ENCODE measurements around the gene CRELD2.
A peak's percentile ranks its signal among the peaks of the same experiment; 100 is the strongest.

The CRELD2 gene

GRCh38 chr22:49928185-49928495, 9.7 kb downstream of the CRELD2 start:
- no peak for TF ChIP-seq CTCF (IDR thresholded peaks at IDR 0.05; ENCODE audit: insufficient read depth, low read depth, low read length, missing control alignments)
- no peak for DNase-seq (ENCODE audit: low read depth)
- H3K4me3 ChIP-seq (ENCODE audit: low read length) = no peak overlapping the region

GRCh38 chr22:49928555-49929210, 10.2 kb downstream of the CRELD2 start:
- H3K4me3 ChIP-seq (ENCODE audit: low read length) = no peak overlapping the region
- no peak for TF ChIP-seq CTCF (IDR thresholded peaks at IDR 0.05; ENCODE audit: insufficient read depth, low read depth, low read length, missing control alignments)
- DNase-seq (ENCODE audit: low read depth) = no peak

- DNase-seq (ENCODE audit: low read depth) = peak; percentile 47
- no peak overlapping the region for H3K4me3 ChIP-seq (ENCODE audit: low read length)
- TF ChIP-seq CTCF (IDR thresholded peaks at IDR 0.05; ENCODE audit: insufficient read depth, low read depth, low read length, missing control alignments) = peak; percentile 16
These were observed 11.0 kb downstream of the CRELD2 start for GRCh38 chr22:49929211-49929979.

GRCh38 chr22:49929994-49930575, 11.7 kb downstream of the CRELD2 start:
- H3K4me3 ChIP-seq (ENCODE audit: low read length) = no peak overlapping the region
- no peak for DNase-seq (ENCODE audit: low read depth)
- TF ChIP-seq CTCF (IDR thresholded peaks at IDR 0.05; ENCODE audit: insufficient read depth, low read depth, low read length, missing control alignments) = no peak

GRCh38 chr22:49930596-49931412, 12.4 kb downstream of the CRELD2 start:
- no peak overlapping the region for H3K4me3 ChIP-seq (ENCODE audit: low read length)
- peak; percentile 79 for DNase-seq (ENCODE audit: low read depth)
- TF ChIP-seq CTCF (IDR thresholded peaks at IDR 0.05; ENCODE audit: insufficient read depth, low read depth, low read length, missing control alignments) = peak; percentile 55

- no peak for TF ChIP-seq CTCF (IDR thresholded peaks at IDR 0.05; ENCODE audit: insufficient read depth, low read depth, low read length, missing control alignments)
- H3K4me3 ChIP-seq (ENCODE audit: low read length) = no peak overlapping the region
- DNase-seq (ENCODE audit: low read depth) = no peak
These were observed 15.1 kb downstream of the CRELD2 start for GRCh38 chr22:49933236-49934159.
